ENCODE data around the gene PKN3. TPM values are rescaled to one million over a fixed set of nuclear protein-coding genes. Genes with fewer than 3 reads are reported as not detected.
A peak's percentile ranks its signal among the peaks of the same experiment; 100 is the strongest.
"Not testable (repeated sequence)": the region's sequence is repeated elsewhere in the genome, so short reads cannot be mapped to it uniquely, and the experiment has no call there.

The PKN3 gene
- total RNA-seq, 1 donor from 2014 or later = 11.1 TPM

- no peaks in the 10 kb centered on the region for H3K27me3 ChIP-seq (ENCODE audit: low read depth)
- no peaks in the 10 kb centered on the region for H3K9me3 ChIP-seq
- H3K27ac ChIP-seq = peak within 1 kb of the TSS; percentile 96
- H3K36me3 ChIP-seq = peaks cover 28% of the 10 kb centered on the region
- ATAC-seq (peak; percentile 93 to 95), DNase-seq (peak; percentile 97)
- intact Hi-C loops (cut with DNase I) = no loop called here
- TF ChIP-seq CTCF (IDR thresholded peaks at IDR 0.05) = no peak
- H3K4me3 ChIP-seq = peak within 1 kb of the TSS; percentile 78
- H3K4me1 ChIP-seq = peaks cover 61% of the 10 kb centered on the region
Observed at GRCh38 chr9:128688501-128689292, 13.6 kb upstream of the PKN3 start, which contains the start of gene SET. Gene SET, plus strand, starts transcription at chr9:128689222. Its CDS starts 361 bp downstream, at chr9:128689583.

- H3K27ac ChIP-seq = peak overlapping the region; percentile 96
- H3K36me3 ChIP-seq = peaks cover 34% of the 10 kb centered on the region
- ATAC-seq (peak; percentile 18 to 37), DNase-seq (peak; percentile 81)
- intact Hi-C loops (cut with DNase I) = no loop called here
- peak overlapping the region; percentile 59 for H3K4me3 ChIP-seq
- H3K27me3 ChIP-seq (ENCODE audit: low read depth) = no peaks in the 10 kb centered on the region
- no peaks in the 10 kb centered on the region for H3K9me3 ChIP-seq
- no peak for TF ChIP-seq CTCF (IDR thresholded peaks at IDR 0.05)
- H3K4me1 ChIP-seq = peaks cover 60% of the 10 kb centered on the region
Observed at GRCh38 chr9:128689293-128689774, 13.0 kb upstream of the PKN3 start.

GRCh38 chr9:128689820-128690683 is 12.3 kb upstream of the PKN3 start:
- H3K9me3 ChIP-seq = no peaks in the 10 kb centered on the region
- H3K4me1 ChIP-seq = peaks cover 52% of the 10 kb centered on the region
- intact Hi-C loops (cut with DNase I) = no loop called here

GRCh38 chr9:128690684-128691034 is 11.6 kb upstream of the PKN3 start:
- ATAC-seq = no peak
- no peaks in the 10 kb centered on the region for H3K9me3 ChIP-seq
- peaks cover 46% of the 10 kb centered on the region for H3K4me1 ChIP-seq
- no peaks in the 10 kb centered on the region for H3K27me3 ChIP-seq (ENCODE audit: low read depth)
- intact Hi-C loops (cut with DNase I) = no loop called here
- peak overlapping the region; percentile 69 for H3K27ac ChIP-seq
- peaks cover 47% of the 10 kb centered on the region for H3K36me3 ChIP-seq
- no peak for TF ChIP-seq CTCF (IDR thresholded peaks at IDR 0.05)
- peak overlapping the region; percentile 78 for H3K4me3 ChIP-seq
- no peak for DNase-seq

More at GRCh38 chr9:128689820-128690683, 12.3 kb upstream of the PKN3 start:
- DNase-seq (peak; percentile 51), ATAC-seq (no peak)
- Histone ChIP-seq H3K36me3 (peaks cover 41% of the 10 kb centered on the region), H3K27ac (peak overlapping the region; percentile 69), H3K4me3 (peak overlapping the region; percentile 78), H3K27me3 (ENCODE audit: low read depth) (no peaks in the 10 kb centered on the region)
- TF ChIP-seq CTCF (IDR thresholded peaks at IDR 0.05) = no peak

- H3K9me3 ChIP-seq; DNase-seq; intact Hi-C loops (cut with DNase I); H3K27me3 ChIP-seq (ENCODE audit: low read depth); H3K4me3 ChIP-seq; ATAC-seq; H3K27ac ChIP-seq: not testable (repeated sequence)
- H3K36me3 ChIP-seq = peaks cover 63% of the 10 kb centered on the region
- H3K4me1 ChIP-seq = peaks cover 18% of the 10 kb centered on the region
Observed at GRCh38 chr9:128693738-128694137, 8.6 kb upstream of the PKN3 start.
